ENCODE results near the gene CCDC158.

DNA sequence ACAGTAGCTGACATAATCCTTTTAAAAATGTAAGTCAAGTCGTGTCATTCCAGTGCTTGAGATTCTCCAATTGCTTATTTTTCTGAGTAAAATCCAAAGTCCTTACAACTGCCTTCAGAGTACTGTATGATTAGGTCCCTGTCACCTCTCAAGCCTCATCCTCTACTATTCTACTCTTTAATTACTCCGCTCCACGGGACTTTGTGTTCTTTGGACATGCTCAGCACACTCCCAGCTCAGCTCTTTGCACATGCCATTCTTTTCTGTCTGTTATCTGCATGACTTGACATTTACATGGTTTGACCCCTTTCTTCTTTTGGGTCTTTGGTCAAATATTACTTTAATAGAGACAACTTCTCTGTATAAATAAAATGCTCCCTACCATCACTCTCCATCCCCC is 154.3 kb downstream of the CCDC158 start:
- TF ChIP-seq, protein P1, sequence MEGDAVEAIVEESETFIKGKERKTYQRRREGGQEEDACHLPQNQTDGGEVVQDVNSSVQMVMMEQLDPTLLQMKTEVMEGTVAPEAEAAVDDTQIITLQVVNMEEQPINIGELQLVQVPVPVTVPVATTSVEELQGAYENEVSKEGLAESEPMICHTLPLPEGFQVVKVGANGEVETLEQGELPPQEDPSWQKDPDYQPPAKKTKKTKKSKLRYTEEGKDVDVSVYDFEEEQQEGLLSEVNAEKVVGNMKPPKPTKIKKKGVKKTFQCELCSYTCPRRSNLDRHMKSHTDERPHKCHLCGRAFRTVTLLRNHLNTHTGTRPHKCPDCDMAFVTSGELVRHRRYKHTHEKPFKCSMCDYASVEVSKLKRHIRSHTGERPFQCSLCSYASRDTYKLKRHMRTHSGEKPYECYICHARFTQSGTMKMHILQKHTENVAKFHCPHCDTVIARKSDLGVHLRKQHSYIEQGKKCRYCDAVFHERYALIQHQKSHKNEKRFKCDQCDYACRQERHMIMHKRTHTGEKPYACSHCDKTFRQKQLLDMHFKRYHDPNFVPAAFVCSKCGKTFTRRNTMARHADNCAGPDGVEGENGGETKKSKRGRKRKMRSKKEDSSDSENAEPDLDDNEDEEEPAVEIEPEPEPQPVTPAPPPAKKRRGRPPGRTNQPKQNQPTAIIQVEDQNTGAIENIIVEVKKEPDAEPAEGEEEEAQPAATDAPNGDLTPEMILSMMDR (IDR thresholded peaks at IDR 0.05): no peak
- TF ChIP-seq FOXJ3 (CRISPR knock-in tag; IDR thresholded peaks at IDR 0.05) (no peak), MXI1 (IDR thresholded peaks at IDR 0.05; ENCODE audit: low read depth, low read length) (no peak), POLR2AphosphoS5 (IDR thresholded peaks at IDR 0.05; ENCODE audit: low read depth, low read length) (no peak), EP300 (IDR thresholded peaks at IDR 0.05; ENCODE audit: borderline replicate concordance in 1 of 2, low read depth in 1 of 2, low read length in 1 of 2) (no peak), JUND (IDR thresholded peaks at IDR 0.05) (no peak), TAF1 (IDR thresholded peaks at IDR 0.05; ENCODE audit: borderline replicate concordance, low read depth, low read length) (no peak), RXRA (IDR thresholded peaks at IDR 0.05; ENCODE audit: borderline replicate concordance, low read depth) (no peak), SMC3 (IDR thresholded peaks at IDR 0.05; ENCODE audit: low read depth, low read length) (no peak), CHD2 (IDR thresholded peaks at IDR 0.05; ENCODE audit: low read length, partially characterized antibody) (no peak)
- TF ChIP-seq, protein P2, sequence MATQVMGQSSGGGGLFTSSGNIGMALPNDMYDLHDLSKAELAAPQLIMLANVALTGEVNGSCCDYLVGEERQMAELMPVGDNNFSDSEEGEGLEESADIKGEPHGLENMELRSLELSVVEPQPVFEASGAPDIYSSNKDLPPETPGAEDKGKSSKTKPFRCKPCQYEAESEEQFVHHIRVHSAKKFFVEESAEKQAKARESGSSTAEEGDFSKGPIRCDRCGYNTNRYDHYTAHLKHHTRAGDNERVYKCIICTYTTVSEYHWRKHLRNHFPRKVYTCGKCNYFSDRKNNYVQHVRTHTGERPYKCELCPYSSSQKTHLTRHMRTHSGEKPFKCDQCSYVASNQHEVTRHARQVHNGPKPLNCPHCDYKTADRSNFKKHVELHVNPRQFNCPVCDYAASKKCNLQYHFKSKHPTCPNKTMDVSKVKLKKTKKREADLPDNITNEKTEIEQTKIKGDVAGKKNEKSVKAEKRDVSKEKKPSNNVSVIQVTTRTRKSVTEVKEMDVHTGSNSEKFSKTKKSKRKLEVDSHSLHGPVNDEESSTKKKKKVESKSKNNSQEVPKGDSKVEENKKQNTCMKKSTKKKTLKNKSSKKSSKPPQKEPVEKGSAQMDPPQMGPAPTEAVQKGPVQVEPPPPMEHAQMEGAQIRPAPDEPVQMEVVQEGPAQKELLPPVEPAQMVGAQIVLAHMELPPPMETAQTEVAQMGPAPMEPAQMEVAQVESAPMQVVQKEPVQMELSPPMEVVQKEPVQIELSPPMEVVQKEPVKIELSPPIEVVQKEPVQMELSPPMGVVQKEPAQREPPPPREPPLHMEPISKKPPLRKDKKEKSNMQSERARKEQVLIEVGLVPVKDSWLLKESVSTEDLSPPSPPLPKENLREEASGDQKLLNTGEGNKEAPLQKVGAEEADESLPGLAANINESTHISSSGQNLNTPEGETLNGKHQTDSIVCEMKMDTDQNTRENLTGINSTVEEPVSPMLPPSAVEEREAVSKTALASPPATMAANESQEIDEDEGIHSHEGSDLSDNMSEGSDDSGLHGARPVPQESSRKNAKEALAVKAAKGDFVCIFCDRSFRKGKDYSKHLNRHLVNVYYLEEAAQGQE (IDR thresholded peaks at IDR 0.05; ENCODE audit: low read depth, low read length): no peak
- TF ChIP-seq, protein P3, sequence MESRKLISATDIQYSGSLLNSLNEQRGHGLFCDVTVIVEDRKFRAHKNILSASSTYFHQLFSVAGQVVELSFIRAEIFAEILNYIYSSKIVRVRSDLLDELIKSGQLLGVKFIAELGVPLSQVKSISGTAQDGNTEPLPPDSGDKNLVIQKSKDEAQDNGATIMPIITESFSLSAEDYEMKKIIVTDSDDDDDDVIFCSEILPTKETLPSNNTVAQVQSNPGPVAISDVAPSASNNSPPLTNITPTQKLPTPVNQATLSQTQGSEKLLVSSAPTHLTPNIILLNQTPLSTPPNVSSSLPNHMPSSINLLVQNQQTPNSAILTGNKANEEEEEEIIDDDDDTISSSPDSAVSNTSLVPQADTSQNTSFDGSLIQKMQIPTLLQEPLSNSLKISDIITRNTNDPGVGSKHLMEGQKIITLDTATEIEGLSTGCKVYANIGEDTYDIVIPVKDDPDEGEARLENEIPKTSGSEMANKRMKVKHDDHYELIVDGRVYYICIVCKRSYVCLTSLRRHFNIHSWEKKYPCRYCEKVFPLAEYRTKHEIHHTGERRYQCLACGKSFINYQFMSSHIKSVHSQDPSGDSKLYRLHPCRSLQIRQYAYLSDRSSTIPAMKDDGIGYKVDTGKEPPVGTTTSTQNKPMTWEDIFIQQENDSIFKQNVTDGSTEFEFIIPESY (IDR thresholded peaks at IDR 0.05; ENCODE audit: borderline replicate concordance, low read depth): no peak
- TF ChIP-seq, protein P4, sequence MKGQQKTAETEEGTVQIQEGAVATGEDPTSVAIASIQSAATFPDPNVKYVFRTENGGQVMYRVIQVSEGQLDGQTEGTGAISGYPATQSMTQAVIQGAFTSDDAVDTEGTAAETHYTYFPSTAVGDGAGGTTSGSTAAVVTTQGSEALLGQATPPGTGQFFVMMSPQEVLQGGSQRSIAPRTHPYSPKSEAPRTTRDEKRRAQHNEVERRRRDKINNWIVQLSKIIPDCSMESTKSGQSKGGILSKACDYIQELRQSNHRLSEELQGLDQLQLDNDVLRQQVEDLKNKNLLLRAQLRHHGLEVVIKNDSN (IDR thresholded peaks at IDR 0.05; ENCODE audit: borderline replicate concordance, low read depth): no peak
- TF ChIP-seq, protein P5, sequence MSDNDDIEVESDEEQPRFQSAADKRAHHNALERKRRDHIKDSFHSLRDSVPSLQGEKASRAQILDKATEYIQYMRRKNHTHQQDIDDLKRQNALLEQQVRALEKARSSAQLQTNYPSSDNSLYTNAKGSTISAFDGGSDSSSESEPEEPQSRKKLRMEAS (IDR thresholded peaks at IDR 0.05; ENCODE audit: low read depth): no peak
